Measurements from ENCODE around the gene LRRC28.
A peak's percentile ranks its signal among the peaks of the same experiment; 100 is the strongest.

Gene LRRC28

DNA sequence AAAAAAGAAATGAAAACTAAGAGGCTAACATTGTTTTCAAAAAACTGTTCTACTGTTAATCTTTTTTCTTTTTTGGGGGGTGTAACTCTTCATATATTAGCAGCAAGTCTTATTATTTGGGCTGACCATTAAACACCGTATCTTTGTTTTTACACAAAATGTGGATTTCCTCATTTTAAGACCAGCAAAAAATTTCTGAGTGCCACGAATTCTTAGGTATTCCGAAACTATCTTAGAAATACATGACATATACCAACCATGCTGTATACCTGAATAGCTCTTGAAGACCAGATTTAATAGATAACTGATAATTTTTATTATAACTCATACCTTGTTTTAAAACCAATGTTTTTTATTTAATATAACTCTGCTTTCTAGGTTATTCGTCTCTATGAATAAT lies 1.3 kb upstream of the LRRC28 start:
- DNase-seq, result no peak

DNA sequence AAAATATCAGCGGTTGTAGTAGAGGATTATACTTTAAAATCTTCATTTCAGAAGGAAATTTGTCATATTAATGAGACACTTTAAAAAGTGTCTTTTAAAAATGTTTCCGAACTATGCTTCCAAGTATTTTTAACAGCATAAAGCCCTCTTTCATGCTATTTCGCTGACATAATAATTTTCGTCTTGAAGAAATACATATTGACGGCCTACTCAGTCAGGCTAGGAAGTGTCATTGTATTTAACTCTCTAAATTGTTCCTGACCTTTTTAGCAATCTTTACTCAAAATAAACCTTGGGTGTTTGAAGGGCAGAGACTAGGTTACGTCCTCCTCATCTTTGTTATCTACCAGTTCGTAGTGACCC lies 806 bp upstream of the LRRC28 start:
- no peak for DNase-seq

DNA sequence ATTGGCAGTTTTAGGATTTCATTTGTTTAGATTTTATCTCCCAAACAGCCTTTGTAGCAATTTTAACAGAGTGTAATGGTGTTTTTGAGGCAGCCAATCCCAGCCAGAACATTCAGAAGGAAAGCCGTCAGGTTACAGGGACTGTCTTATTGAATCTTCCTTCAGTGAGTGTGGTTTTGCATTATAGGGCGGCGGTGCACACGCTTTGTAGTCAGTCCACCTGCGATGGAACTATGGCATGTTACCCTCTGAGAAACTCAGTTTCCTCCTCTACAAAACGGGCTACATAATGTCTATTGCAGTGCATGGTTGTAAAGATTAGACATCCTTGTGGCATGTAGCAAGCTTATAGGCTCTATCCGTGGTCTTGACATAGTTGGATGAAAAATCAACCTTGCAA lies 1.0 kb downstream of the LRRC28 start:
- no peak for DNase-seq

GRCh38 chr15:99253381-99254090 lies 2.3 kb downstream of the LRRC28 start:
- no peak for DNase-seq

- no peak for DNase-seq
Measured at GRCh38 chr15:99257107-99257750, 5.9 kb downstream of the LRRC28 start.

DNA sequence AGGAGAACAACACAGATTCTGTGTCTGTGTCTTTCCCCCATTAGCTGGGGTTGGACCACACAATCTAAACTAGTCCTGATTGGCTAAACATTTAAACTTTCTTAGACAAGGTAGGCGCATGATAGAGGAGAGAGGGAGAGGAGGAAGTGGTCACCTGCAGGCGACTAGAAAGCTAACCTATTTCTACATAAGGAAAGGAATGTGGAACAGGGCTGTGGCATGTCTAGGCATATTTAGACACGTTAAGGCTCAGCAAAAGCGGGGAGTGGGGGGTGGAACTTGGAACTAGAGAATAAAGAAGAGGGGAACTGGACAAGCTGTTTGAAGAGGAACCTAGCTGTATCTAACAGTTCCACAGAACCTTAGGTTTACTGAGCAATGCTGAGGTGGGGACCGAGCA lies 12.8 kb downstream of the LRRC28 start:
- no peak for DNase-seq

DNA sequence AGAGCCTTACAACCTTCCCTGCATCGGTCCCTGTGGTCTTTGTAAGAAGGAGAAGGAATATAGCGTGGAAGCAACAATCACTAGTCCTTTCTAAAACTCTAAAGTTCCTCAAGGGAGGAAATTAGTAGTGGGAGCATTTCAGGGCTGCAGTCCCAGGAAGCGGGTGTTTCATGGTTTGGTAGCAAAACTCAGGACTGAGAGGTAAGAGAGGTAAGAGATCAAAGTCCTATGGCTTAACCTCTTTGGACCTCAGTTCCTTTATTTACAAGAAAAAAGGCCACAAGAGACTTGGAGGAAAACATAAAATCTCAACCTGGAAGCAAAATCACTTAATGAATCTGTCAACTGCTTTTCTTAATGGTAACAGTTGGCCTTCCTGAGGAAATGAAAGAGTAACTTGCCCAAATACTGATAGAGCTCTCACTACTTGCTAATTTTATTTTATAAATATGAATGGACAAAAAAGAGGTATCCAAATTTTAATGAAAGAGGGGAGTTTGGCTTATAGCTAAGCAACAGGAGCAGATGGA lies 14.3 kb downstream of the LRRC28 start:
- no peak for DNase-seq

GRCh38 chr15:99267957-99268356 lies 16.7 kb downstream of the LRRC28 start:
- no peak for DNase-seq

- DNase-seq, result no peak
Measured at GRCh38 chr15:99268431-99268830, 17.1 kb downstream of the LRRC28 start.

GRCh38 chr15:99273801-99274200 lies 22.5 kb downstream of the LRRC28 start:
- DNase-seq, result no peak

GRCh38 chr15:99275061-99275460 lies 23.8 kb downstream of the LRRC28 start:
- no peak for DNase-seq

DNA sequence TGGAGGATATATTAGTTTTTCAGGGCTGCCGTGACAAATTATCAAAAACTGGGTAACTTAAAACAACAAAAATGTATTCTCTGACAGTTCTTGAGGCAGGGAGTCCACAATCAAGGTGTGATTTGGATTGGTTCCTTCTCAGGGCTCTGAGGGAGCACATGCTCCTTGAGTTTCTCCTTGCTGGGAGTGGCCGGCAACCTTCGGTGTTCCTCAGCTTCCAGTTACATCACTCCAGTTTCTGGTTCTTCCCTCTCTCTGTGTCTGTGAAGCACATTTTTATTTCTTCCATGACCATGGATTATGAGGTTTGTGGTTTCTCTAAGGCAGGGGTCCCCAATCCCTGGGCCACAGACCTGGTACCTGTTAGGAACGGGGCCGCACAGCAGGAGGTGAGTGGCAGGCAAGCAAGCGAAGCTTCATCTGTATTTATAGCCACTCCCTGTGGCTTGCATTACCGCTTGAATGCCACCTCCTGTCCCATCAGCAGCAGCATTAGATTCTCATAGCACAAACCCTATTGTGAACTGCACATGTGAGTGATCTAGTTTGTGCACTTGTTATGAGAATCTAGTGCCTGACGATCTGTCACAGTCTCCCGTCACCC lies 24.3 kb downstream of the LRRC28 start:
- DNase-seq, result no peak

DNA sequence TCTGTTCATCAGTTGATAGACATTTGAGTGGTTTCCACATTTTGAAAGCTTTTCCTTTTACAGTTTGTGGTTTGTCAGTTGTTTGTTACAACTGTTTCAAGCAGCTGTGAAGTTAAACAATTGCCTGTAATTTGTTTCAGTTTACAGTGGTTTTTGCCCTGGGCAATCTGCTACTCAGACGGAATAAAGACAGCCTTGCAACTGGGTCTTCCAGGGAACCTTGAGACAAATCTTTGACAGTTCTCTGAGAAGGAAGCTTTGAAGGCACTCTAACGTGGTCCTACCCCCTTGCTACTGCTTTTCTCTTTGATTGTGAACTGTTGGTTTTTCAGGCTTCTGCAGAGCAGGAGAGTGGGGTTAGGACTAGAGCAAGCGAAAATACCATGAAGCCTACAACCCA lies 28.0 kb downstream of the LRRC28 start:
- DNase-seq, result no peak

DNA sequence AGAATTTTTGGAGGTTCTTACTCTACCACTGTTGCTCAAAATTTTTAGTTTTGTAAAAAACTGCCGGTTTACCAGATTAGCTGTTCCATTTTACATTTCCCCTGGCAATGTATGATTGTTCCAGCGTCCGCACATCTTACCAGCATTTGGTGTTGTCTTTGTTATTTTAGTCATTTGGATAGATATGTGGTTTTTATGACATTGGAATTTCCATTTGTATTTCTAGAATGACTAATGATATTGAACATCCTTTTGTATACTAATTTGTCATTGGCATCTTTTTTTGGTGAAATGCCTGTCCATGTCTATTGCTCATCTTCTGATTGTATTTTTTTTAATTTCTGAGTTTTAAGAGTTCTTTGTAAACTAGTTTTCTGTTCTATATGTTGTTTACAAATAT lies 28.5 kb downstream of the LRRC28 start:
- no peak for DNase-seq

- DNase-seq, result no peak
Measured at GRCh38 chr15:99282121-99282520, 30.8 kb downstream of the LRRC28 start.

DNA sequence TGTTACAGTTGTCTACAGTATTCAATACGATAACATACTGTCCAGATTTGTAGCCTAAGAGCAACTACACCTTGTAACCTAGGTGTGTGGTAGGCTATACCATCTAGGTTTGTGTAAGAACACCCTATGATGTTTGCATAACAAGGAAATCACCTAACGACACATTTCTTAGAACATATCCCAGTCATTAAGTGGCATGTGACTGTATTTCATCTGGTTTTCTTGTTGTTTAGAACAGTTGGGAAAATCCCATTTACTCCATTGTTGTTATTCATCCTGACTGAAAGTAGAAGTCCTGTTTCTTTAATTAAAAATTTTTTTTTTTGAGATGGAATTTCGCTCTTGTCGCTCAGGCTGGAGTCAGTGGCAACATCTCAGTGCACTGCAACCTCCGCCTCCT lies 31.3 kb downstream of the LRRC28 start:
- no peak for DNase-seq

DNA sequence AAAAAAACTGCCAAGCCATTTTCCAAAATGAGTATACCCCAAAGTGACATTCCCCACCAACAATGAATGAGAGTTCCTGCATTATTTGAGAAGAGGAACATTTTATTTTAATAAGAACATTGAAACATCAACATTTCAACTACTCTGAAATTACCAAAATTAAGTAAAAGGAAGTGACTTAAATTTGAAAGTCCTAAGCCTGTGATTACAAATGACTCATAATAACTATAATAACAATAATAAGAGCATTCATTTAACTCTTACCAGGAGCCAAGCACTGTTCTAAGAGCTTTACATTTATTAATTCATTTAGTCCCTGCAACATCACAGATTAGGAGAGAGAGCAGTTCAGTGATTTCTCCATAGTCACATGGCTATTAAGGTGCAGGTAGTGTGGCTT lies 32.4 kb downstream of the LRRC28 start:
- no peak for DNase-seq

GRCh38 chr15:99291643-99292042 lies 40.4 kb downstream of the LRRC28 start:
- DNase-seq, result no peak

DNA sequence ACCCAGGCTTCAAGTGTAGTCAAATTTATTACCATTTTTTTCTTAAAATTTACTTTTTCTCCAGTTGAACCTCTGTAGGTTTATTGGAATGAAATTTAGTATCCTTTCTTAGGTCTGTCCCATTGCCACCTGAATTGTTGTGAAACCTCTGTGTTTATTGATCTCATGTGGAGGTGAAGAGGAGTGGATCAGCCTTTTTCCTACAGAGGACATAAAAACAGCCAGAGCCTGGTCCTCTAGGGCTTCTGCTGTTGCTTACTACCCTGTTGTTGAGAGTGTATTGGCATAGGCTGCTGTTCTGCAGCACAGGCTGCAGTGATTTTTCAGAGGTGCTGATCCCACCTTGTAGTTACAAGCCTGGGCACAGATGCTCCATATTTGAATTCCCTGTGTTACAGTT lies 44.6 kb downstream of the LRRC28 start:
- DNase-seq, result no peak

GRCh38 chr15:99296386-99296785 lies 45.1 kb downstream of the LRRC28 start:
- no peak for DNase-seq

DNA sequence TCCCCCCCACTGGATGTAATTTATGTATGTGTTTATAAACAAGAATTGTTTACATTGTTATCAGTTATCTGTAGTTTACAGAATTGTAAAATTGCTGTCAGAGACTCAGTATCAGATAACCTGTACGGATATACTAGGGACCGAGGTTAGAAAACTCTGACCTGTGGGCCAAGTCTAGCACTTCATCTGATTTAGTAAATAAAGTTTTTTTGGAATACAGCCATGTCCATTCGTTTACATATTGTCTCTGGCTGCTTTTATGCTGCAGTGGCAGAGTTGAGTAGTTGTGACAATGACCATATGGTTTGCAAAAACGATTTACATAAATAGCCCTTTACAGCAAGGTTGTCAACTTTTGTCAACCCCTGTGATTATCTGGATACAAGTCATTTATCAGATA lies 52.6 kb downstream of the LRRC28 start:
- DNase-seq, result no peak

GRCh38 chr15:99305761-99306505 lies 54.7 kb downstream of the LRRC28 start:
- peak; percentile 88 for DNase-seq

GRCh38 chr15:99306694-99307338 lies 55.5 kb downstream of the LRRC28 start:
- peak; percentile 70 for DNase-seq

All from NCI-H2171 (cell line).